Stimulated activated CD4-positive, alpha-beta T cell treated with anti-CD3 and anti-CD28 coated beads, Interleukin-1b, Interleukin-23, amount 100 ng/mL, for 4 hours (primary cell): ENCODE results near the gene MPND.
"Not testable (repeated sequence)": the region's sequence is repeated elsewhere in the genome, so short reads cannot be mapped to it uniquely, and the experiment has no call there.

Experiments used
- DNase-seq, 2 donors: peaks; one replicate each; pipeline ENCODE4 v3.0.0-alpha.2; 2020; ENCODE audit warnings: low read depth in 2 of 2

The MPND gene

DNA sequence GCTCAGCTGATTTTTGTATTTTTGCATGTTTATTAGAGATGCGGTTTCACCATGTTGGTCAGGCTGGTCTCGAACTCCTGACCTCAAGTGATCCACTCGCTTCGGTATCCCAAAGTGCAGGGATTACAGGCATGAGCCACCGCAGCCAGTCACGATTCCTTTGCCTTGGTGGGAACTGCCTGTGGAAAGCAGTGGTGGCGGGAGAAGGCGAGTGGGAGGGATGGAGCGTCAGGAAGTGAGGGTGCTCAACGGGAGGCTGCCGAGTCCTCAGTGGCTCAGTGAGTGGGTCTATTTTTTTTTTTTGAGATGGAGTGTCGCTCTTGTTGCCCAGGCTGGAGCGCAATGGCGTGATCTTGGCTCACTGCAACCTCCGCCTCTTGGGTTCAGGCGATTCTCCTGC lies 5.9 kb downstream of the MPND start:
- not testable (repeated sequence) for DNase-seq

DNA sequence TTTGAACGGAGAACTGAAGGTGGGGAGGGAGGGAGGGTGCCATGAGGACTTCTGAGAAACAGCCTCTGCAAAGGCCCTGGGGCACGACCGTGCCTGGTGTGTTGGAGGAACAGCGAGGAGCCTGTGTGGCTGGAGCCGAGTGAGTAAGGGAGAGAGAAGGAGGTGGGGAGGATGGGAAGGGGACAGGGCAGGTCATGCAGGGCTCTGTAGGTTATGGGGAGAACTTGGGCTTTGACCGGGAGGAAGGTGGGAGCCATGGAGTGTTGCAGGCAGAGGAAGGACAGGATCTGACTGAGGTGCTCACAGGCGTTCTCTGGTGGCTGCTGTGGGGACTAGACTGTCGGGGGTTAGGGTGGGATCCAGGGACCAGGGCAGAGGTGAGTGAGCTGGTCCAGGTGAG lies 6.7 kb downstream of the MPND start:
- no peak for DNase-seq

DNA sequence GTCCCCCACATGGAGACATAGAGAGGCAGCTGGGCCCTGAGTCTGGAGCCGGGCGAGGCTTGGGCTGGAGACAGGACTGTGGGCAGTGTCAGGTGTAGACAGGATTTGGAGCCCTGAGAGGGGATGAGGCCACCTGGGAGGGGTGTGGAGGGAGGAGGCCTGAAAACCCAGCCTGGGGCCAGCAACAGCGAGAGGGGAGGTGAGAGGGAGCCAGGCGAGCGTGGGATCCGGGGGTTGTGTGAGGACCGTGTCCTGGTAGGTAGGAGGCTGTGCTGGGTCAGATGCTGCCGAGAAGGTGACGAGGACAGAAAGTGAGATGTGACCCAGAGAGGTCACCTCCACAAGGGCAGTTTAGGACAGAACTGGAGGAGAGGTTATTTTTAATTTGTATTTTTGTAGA lies 7.4 kb downstream of the MPND start:
- no peak for DNase-seq

DNA sequence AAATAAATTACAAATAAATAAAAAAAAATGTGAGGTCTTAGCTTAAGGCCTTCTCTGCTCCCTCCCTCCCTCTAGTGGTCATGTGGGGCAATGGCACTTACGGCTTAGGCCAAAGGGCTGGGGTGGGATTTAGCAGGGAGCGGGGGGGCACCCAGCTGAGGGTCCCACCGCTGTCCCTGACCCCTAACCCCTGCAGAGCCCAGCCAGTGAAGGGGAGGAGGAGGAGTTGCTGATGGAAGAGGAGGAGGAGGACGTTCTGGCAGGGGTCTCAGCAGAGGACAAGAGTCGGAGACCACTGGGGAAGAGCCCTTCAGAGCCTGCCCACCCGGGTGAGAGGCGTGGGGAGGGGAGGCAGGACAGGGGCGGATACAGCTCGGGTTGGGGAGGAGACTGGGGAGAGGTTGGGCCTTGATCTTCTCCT lies 9.3 kb downstream of the MPND start:
- peak; percentile 42 to 46 for DNase-seq

DNA sequence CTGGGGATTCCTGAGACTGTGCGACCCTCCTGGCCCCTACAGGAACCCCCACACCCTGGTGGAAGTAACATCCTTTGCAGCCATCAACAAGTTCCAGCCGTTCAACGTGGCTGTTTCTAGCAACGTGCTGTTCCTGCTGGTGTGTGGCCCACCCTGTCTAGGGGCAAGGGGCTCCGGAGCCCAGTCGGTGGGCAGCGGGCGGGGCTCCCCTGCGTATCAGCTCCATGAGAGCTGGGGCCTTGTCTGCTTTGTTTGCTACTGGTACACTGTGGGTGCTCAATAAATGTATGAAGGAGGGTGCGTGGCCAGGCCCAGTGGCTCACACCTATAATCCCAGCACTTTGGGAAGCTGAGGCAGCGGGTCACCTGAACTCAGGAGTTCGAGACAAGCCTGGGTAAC lies 10.9 kb downstream of the MPND start:
- no peak for DNase-seq

DNA sequence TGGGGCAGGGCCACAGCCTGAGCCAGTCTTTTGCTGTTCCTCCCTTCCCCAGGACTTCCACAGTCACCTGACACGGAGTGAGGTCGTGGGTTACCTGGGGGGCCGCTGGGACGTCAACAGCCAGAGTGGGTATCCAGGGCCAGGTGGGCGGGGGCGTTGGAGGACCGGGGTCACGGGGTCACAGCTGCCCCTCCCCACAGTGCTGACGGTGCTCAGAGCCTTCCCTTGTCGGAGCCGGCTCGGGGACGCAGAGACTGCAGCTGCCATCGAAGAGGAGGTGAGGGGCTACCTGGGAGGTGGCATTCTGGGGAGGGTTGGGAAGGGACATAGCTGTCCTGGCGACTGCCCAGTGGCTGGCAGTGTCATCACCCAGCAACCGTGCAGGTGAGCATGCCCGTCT lies 11.5 kb downstream of the MPND start:
- DNase-seq = no peak

DNA sequence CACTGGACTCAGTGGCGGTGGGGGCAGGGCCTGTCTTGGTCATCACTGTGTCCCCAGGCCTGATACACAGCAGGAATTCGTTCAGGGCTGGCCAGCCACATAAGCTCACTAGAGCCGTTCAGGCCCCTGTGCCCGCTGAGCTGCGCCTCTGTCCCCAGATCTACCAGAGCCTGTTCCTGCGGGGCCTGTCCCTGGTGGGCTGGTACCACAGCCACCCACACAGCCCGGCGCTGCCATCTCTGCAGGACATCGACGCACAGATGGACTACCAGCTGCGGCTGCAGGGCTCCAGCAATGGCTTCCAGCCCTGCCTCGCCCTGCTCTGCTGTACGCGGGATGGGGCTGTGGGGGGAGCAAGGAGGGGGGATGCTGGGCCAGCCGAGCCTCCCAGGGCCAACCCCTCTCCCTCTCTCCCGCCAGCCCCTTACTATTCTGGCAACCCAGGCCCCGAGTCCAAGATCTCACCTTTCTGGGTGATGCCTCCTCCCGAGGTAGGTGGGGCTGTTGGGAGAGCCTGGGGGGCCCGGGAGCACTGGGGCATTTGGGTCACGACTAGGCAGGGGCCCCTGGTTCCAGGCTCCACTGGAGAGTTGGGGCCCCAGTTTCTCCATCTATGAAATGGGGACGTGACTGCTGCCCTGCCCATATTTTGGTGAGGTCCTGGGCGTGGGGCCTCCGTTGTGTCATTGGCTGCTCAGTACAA lies 13.9 kb downstream of the MPND start:
- no peak for DNase-seq

DNA sequence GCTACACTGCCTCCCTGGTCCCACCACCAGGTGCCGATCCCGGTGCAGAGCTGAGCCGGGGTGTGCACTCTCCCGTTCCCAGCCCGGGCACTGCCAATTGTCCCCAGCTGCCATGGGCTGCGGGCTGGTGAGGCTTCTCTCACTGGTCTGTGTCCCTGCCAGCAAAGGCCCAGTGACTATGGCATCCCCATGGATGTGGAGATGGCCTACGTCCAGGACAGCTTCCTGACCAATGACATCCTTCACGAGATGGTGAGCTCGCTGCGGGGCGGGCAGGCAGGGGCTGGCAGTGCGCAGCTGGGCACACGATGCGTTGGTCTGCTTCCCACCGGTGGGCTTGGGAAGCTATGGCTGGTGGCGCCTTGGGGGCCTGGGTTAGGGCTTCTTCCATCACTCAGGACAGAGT lies 14.6 kb downstream of the MPND start:
- no peak for DNase-seq

DNA sequence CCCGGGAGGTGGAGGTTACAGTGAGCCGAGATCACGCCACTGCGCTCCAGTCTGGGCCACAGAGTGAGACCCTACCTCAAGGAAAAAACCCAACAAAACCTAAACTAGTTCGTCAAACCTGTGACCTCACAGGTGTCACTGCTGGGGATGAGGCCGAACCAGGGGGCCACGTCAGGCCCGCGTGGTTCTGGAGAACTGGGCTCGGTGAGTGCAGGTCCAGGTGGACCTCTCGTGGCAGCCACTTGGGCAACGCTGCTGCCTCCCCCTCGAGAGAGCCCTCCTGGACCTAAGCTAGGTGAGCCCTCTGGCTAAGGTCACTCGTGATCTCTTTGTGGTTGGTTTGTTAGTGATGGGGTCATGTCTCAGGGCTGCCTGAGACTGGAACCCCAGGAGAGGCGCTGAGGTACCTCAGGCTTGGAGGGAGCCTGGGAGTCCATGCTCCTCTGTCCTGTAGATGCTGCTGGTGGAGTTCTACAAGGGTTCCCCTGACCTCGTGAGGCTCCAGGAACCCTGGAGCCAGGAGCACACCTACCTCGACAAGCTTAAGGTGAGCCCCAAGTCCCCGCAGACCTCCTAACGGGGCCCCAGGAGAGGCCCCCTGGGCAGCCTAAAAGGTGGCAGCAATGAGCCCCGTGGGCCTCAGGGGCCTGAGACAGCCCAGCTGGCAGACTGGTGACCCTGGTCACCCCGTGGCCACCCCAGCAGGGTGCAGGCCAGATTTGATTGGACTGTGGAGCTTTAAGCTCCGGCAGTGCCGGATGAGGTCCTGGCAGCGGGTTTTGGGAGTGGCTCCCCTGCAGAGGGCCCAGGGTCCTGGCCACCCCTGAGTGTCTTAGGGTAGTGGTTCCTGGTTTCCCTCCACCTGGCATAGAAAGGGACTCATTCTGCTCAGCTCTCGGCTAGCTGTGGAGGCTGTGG lies 15.6 kb downstream of the MPND start:
- DNase-seq = no peak

DNA sequence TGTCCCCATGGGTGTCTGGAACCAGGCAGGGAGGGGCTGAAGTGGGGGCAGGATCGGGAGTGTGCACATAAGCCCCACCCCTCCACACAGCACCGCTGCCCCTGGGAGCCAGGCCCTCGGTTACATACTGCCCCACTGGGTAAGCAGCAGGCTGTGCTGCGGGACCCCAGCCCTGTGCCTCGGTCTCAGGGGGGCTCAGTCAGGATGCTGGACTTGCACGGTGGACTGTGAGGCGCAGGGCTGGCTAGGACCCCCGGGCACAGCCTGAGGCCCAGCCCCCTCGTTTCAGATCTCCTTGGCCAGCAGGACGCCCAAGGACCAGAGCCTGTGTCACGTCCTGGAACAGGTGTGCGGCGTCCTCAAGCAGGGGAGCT lies 16.3 kb downstream of the MPND start:
- no peak for DNase-seq

DNA sequence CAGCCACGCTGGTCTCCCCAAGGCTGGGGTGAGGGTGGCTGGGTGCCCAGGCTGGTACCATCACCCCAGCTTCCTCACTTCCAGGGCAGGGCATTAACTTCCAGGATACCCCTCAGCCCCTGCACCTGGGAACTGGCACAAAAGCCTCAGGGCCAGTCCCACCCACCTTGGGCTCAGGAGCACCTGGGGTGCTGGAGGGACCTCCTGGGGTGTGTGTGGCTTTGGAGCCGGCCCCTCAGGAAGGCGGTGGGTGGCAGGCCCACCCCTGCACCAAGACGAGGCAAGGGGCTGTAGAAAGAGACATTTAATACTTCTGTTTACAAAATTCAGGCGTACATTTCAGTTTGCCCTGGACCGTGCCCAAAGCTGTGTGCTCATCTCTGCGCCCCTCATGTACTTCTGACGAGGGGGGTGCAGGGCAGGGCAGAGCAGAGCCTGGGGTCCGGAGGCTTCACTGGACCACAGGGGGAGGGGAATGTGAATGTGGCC lies 16.8 kb downstream of the MPND start:
- DNase-seq = no peak

DNA sequence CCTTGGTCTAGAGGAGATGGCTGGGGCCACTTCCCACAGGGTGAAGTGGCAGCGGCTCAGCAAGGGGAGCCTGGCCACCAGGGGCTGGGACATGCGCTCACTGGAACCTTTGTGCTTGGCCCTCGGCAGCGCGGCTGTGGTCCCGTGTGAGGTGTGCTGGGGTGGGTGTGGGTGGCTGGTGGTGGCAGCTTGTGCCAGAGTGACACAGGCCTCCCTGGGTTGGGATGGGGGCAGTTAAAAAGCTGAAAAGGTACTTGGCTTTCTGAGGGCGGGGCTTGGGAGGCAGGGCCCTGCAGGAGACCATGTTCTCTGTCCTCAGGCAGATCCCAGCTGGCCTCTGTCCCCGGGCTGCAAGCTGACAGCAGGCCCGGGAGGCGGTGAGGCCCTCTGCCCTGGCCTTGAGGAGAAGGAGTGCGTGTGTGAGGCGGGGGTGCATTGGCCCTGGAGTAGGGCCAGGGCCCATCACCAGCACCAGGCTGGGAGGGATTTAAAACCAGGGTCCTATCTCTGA lies 17.3 kb downstream of the MPND start:
- no peak for DNase-seq

DNA sequence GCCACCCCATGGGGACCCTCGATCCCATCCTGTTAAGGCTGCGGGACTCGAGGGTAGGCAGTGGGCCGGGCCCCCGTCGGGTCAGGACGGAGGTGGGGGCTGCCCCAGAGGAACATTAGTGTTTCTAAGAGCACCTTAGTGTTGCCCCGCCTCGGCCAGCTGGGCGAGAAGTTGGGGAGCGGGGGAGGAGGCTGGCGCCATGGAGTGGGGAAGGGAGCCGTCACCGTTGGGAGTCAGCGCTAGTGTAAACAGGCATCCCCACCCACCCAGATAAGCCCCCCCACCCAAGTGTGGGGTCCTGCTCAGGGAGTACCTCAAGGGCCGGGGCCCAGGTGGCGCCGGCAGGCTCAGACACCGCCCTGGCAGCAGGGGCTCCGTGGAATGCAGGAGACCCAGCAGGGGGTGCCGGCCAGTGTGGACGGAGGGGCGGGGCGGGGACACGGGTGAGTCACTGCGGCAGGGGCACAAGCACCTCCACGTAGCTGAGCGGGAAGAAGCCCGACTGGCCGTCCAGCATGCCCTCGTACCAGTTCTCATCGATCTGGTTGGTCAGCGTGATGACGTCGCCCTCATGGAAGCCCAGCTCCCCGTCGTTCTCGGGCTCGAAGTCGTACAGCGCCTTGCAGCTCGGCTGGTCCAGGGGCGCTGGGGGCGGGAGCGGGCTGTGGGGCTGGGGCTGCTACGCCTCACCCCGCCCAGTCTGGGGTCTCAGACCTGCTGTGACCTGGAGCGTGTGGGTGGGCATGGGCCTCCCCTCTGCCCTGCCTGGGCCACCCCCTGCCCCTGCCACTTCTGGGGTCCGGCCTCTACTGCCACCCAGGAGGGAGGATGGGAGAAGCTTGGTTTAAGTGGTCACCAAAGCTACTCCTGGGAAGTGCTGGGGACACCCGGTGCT lies 18.0 kb downstream of the MPND start:
- no peak for DNase-seq

DNA sequence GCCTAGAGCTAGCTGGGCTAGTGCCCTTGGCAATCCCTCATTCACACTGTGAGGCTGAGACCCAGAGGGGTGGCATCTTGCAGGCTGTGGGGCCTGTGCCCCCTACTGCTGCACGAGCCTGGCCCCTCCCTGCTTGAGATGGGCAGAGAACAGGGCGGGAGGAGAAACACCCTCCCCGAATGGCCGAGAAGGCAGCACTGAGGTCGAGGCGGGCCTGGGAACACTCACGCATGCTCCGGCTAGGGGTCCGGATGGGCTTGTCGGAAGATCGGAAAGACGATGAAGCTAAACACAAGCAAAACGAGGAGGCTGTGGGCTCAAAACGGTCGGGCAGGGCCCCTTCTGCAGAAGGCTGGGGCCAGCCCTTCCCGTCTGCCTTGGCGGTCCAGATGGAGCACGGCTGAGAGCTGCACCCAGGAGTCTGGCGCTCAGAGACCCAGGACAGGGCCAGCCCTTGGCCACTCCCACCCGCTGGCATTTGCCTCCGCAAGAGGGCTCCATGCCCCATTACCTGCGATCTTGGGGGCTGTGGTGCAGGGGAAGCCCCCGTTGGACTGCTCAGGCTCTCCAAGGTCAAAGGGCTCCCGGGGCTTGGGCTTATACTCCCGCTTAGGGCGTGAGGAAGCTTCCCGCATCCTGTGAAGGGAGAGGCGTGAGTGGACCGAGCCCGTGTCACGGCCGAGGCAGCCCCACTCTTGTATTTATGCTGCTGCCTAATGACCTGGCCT lies 18.9 kb downstream of the MPND start:
- DNase-seq = no peak

DNA sequence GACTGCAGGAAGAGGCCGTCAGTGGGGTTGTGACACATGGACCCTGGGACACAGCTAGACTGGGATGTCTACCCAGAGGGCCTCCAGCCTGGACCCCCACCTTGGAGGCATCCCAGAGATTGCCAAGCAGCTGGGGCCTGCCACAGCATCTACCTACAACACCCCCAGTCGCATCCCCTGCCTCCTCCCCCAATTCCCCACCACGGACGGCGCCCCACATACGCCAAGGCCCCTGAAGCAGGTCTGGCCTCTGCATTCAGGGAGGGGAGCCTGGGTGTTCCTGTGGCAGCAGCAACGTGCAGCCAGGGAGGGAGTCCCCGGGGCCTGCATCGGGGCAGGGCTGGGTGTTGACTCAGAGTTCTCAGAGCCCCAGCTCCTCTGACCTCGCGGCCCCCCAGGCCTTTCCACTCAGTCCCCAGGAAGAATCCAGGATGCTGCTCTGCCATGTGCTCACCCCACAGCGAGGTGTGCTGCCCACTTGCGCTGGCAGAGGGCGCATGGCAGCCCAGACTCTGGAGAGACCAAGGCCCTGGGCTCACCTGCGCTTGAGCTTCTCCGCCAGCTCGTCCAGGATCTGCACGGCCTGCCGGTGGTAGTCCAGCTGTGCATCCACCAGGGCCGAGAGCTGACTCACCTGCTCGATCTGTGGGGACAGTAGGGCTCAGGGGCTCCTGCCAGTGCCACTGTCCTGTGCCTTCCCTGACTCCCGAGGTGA lies 19.6 kb downstream of the MPND start:
- DNase-seq = no peak

DNA sequence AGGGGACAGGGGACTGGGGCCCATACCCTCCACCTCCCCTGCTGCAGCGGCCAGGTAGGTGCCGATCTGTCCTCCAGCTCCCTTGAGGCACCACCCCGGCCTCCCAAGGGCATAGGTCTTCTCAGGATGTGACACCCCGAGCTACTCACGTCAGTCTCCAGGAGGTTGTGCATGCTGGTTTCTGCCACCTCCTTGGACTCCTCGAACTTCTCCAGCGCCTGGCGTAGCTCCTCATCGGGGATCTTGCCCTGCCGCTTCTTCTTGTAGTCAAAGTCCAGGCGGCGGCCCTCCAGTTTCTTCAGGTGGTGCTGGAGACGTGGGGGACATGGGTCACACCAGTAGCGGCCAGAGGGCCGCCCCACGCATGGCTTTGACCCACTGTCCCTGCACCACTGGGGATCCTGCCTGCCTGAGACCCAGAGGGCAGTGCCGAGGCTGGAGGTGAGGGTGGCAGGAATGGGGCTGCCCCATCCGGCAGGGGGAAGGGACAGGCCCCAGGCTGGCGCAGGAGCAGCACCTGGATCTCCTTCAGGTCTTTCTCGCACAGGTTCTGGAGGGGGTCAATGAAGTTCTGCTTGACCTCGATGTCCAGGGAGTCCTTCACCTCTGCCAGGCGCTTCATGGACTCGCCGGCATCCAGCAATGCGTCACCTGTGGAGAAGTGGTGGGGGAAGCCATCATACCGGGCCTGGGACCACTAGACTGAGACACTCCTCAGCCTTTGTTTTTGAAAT lies 20.4 kb downstream of the MPND start:
- DNase-seq = no peak

DNA sequence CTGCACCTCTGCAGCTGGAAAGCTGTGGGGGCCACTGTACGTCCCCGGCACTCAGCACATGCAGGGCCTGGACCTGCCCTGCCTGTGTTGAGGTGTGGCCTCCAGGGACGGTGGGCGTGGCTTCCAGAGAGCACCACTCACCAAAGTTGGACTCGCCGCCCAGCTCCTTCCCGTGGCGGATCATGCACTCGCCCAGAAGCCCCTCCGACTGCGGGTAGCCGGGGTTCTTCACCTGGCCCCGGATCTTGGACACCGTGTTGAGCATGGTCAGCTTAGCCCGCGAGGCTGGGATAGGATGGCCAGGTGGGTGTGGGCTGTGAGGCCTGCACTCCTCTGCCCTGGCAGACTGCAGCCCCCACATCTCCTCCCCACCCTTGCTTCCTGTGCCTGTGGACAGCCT lies 22.0 kb downstream of the MPND start:
- DNase-seq = no peak

DNA sequence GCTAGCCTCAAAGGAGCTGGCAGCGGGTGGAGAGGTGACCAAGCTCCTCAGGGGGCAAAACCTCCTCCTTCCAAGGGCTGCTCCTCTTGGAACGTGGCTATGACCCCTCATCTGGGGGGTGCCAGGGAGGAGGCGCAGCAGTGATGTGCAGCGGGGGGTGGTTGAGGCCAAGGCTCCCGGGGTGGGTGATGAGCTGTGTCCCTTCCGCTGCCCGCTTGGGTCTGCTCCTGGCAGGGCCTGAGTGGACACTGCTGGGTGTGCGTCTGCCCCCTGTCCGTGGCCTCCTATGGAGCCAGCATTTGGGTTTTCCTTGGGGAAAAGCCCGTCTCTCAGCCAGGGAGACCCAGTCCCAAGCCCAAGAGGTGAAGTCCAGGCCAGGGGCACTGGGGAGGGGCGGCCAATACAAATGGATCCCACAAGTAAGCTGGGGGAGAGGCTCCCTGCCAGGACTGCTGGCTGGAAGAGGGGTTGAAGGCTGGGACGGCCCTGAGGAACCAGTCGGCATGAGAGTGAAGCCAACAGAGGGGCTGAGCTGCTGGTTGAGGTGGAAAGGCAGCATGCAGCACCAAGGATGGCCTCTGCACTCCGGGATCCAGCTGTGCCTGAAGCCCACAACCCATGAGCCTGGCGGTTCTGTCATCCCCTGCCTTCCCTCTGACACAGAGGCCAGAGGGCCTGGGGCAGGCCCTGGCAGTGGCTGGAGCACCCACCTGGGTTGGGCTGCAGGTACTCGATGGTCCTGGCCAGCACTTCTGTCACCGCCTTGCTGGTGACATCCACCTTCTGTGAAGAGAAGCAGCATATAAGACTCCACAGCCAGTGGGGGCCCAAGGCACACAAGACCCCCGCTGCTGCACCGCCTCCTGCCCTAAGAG lies 22.7 kb downstream of the MPND start:
- DNase-seq = no peak
